GM19463 (cell line): Measurements from ENCODE around the gene RGS7.
"Not testable (repeated sequence)": the region's sequence is repeated elsewhere in the genome, so short reads cannot be mapped to it uniquely, and the experiment has no call there.

Experiments used
- ATAC-seq: cut with Tn5 transposase; IDR thresholded peaks from one replicate; pipeline ENCODE4 v1.9.1; 2021; ENCODE audit warnings: mild to moderate bottlenecking, moderate library complexity; ENCODE audit not compliant: unreplicated experiment

Gene RGS7

DNA sequence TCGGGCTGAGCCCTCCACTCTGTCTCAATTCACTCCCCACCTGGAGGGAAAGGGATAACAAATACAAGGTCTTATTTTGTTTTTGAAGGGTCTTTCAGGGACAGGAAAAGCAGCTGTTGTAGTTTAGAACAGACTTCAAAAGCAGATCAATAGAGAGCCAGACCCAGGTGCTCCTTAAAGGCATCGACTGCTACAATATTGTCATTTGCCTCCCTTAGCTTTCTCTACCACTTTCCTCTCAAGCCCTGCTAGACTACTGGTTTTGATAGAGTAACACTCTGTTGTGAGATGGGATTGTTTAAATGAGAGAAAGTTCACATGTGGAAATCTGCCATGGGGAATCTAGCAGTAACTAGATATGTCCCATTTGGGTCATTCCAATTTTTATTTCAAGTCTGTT is 24.0 kb downstream of the RGS7 start:
- ATAC-seq, result no peak

DNA sequence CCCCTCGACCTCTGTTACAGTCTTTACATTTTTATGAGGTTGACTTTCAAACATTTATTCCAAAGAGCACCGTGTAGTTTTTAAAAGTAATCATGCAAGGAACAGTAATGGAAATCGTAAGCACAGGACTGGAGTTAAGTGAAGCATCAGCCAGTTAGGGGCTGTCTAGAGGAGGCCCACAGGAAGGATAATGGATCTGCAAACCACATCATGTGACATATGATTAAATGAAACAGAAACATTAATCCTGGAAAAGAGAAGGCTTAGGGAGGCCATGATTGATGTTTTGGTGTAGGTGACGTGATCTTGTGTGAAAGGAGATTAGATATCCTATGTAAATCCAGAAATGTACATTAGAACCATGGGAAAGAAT is 25.0 kb downstream of the RGS7 start:
- ATAC-seq, result no peak

DNA sequence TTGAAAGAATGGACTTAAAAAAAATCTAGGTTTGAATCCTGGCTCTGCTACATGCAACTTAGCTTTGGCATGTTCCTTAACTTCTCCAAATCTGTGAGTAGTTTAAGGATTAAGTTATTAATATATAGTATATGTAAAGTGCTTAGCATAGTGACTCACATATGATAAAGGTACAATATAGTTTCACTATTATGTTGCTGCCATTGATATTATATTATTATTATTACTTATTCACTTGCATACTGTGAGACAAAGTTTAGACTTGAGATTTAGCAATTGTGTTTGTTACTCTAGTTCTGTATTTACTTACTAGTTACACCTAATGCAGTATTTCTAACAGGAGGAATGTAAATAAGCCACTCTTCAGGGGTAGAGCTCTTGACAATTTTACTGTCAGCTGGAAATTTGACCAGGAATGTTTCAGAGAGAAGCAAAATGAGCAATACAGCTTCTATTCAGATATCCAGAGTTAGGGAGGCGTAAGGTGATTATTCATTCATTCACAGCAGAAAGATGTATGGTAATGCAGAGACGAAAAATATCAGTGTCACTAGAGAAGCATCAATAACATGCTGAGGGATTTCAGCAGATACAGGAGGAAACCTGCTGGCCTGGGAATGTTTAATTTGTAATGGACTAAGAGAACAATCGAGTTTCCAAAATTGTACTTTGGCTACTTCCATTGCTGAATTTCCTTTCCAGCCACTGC is 25.5 kb downstream of the RGS7 start:
- peak; percentile 20 for ATAC-seq

- ATAC-seq, result peak; percentile 71
Measured at GRCh38 chr1:241330619-241331327, 26.2 kb downstream of the RGS7 start.

DNA sequence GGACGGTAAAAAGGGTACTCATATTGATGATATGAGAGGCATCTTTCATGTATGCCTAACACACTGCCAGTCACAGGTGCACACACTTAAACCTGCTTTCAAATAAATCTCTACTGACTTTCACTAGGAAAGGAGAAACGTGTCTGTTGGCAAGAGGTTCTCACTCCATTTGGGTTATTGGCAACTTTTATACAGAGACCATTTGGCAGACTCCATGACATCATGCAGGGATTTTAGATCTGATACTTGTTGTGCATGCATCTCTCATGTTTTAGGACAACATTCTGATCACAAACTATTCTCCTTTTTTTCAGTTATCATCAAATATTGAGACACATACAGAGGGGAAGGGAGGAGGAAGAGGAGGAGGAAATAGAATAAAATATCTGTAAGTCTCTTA is 31.5 kb downstream of the RGS7 start:
- no peak for ATAC-seq

GRCh38 chr1:241323514-241324195 is 33.4 kb downstream of the RGS7 start:
- no peak for ATAC-seq

DNA sequence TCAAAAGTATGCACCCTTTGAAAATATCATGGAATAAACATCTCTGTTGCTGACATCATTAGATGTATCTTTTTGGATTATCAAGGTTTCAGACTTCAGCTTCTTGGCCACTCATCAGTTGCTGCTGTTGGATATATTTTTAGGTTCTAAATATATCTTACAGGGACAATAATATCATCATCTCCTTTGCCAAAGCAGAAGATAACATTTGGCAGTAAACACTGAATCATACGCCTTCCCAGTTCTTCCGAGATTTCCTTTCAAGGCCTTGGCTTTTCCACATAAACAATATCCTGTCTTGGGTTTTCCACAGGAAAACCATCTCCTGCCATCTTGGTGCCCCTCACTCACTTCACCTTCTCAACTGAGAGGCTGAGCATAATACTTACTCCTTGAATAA is 39.3 kb downstream of the RGS7 start:
- ATAC-seq, result no peak

GRCh38 chr1:241316372-241316771 is 40.6 kb downstream of the RGS7 start:
- no peak for ATAC-seq

DNA sequence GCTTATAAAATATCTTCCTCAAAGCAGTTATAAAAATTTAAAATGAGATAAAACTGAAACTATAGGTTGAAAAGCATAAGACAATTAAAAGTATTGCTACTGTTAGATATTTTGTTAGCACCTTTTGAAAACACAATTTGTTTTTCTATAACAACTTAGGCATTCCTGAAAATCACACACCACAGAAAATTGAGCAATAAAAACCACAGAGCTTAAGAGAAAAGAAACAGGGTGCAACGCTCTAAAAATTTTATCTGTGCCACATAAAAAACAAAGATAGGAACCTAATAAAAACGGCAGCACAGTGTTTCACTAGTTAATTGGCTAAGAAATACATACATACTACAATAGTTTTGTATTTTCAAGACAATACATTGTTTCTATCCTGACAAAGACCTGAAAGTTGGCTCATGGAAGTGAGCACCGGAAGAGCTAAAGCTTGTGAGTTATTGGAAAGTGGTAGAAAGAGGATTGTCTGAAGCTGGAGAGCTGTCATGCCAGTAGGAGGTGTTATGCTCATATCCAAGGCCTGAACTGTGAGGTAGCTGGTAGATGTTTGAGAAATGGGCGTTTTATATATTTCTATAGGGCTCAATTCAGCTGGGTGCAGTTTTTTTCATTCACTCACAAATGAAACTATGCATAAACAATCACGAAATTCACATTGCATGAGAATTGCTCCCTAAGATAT is 45.8 kb downstream of the RGS7 start:
- no peak for ATAC-seq

GRCh38 chr1:241310451-241310850 is 46.6 kb downstream of the RGS7 start:
- no peak for ATAC-seq

DNA sequence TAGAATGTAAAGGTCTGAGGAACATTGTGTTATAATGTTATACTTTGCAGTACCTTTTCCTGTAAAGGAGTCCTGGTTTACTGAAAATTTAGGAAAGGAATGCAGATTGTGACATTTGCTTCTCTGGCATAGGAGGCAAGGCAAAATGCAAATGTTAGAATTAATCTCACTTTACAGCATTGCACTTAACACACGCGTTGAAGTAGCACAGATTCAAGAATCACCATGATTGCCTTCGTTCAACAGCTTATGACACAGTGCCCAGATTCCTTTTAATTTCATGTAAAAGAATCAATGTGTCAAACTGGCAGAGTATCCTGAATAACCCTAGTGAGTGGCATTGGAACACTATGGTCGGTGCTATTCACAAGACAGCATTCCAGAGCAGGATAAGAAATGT is 47.4 kb downstream of the RGS7 start:
- no peak for ATAC-seq

- no peak for ATAC-seq
Measured at GRCh38 chr1:241308471-241308870, 48.5 kb downstream of the RGS7 start.

- no peak for ATAC-seq
Measured at GRCh38 chr1:241308011-241308410, 49.0 kb downstream of the RGS7 start.

DNA sequence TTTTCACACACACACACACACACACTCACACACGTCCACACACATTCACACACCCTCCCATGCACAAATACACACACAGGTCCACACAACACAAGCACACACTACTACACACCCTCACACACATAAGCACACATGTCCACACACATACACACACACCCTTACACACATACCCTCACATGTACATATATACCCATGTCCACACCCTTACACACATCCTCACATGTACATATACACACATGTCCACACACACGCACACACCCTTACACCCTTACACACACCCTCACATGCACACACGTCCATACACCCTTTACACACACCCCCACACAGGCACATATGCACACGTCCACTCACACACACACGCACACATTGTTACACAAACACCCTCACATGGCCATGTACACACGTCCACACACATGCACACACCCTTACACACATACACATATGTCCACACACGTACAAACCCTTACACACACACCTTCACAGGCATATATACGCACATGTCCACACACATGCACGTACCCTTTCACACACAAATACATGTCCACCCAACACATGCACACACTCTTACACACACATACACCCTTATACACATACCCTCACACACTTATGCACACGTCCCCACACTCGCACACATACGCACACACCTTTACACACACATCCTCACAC is 50.7 kb downstream of the RGS7 start:
- no peak for ATAC-seq

DNA sequence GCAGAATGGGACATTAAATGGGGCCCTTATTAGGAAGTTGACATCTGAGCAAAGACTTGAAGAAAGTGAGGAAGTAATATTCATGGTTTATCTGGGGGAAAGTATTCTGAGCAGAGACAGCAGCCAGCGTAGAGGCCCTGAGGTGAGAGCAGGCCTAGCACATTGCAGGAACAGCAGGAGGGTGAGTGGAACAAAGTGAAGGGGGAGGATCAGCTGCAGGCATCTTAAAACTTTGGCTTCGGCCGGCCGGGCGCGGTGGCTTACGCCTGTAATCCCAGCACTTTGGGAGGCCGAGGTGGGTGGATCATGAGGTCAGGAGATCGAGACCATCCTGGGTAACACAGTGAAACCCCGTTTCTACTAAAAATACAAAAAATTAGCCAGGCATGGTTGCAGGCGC is 55.0 kb downstream of the RGS7 start:
- not testable (repeated sequence) for ATAC-seq

DNA sequence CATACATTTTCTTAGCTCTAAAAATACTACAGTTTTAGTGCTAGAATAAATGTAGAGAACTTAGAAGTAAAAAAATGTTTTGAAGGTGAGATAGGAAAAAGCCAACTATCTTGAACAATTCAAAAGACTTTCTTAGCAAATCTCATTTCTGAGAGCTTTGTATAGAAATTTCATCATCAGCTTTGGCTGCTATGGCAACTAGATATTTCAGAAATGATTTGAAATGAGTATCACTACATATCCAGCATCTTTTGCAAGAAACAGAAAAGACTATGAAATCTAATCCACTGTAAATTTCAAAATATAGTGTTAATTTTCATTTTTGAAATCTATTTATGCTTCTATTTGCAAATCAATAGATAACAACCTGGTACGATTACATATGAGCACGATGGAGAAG is 57.7 kb downstream of the RGS7 start:
- no peak for ATAC-seq

DNA sequence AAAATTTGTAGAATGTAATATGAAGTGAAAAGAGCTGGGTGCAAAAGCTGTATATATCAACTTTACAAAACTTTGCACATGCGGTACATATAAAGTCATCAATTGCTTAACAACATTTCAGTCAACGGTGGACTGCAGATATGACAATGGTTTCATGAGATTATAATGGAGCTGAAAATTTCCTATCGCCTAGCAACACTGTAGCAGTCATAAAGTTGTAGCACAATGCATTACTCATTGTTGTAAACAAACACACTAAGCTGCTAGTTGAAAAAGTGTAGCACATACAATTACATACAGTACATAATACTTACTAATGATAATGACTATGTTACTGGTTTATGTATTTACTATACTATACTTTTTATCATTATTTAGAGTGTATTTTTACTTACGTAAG is 64.0 kb downstream of the RGS7 start:
- ATAC-seq, result no peak

DNA sequence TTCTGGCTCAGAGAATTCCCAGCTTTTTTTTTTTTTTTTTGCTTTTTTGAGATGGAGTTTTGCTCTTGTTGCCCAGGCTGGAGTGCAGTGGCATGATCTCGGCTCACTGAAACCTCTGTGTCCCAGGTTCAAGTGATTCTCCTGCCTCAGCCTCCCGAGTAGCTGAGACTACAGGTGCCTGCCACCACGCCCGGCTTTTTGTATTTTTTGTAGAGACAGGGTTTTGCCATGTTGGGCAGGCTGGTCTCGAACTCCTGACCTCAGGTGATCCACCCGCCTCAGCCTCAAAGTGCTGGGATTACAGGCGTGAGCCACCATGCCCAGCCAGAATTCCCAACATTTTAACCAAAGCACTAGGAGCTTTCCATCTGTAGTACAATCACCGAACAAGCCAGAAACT is 65.5 kb downstream of the RGS7 start:
- ATAC-seq, result not testable (repeated sequence)

GRCh38 chr1:241286486-241286885 is 70.5 kb downstream of the RGS7 start:
- no peak for ATAC-seq

- no peak for ATAC-seq
Measured at GRCh38 chr1:241276391-241276790, 80.6 kb downstream of the RGS7 start.

DNA sequence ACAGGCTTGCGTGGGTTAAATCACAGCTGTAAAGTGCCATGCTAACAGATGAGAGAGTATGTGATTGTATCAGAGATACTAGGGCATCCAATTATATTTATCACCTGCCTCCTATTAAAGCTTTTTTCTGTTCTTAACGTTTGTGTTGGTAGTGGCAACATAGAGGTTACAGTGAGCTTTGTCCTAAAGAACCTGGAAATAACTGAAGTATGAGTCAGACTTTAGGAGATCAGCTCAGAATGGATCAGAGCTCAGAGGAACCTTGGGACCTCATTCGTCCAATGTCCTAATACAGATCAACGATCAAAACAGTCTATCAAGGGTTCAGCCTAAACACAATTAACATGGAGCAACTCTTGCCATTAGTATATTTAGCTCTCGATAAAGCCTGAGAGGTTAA is 81.0 kb downstream of the RGS7 start:
- ATAC-seq, result no peak
